DND-41 (cell line): ENCODE data around the gene ZNF691.

Experiments used
- ATAC-seq: fragments of 200-7000 bp; cut with Tn5 transposase; 3 replicates; pipeline ENCODE4 v1.9.1; 2021; ENCODE audit warnings: low read depth; ENCODE audit not compliant: insufficient read depth
- DNase-seq: peaks from one replicate; pipeline ENCODE4 v3.0.0-alpha.2; 2020
- H2AFZ ChIP-seq: 2 replicates; pipeline ENCODE4 v1.6.0; 2012; ENCODE audit warnings: low read depth, low read length
- H3K27ac ChIP-seq: 2 replicates; pipeline ENCODE4 v1.5.1; 2012; ENCODE audit warnings: low read length, inconsistent platforms
- H3K27me3 ChIP-seq: fragments of 200-600 bp; sonication (generic); 2 replicates; pipeline ENCODE4 v1.6.0; 2012; ENCODE audit warnings: low read length, mild to moderate bottlenecking, inconsistent platforms; ENCODE audit not compliant: insufficient read depth, poor library complexity
- H3K36me3 ChIP-seq: 2 replicates; pipeline ENCODE4 v1.5.1; 2012; ENCODE audit warnings: low read length, inconsistent platforms; ENCODE audit not compliant: insufficient read depth
- H3K4me1 ChIP-seq: 2 replicates; pipeline ENCODE4 v1.5.1; 2012; ENCODE audit warnings: mild to moderate bottlenecking, low read length; ENCODE audit not compliant: insufficient read depth
- H3K4me2 ChIP-seq: 2 replicates; pipeline ENCODE4 v1.6.0; 2012; ENCODE audit warnings: mild to moderate bottlenecking, moderate library complexity, low read length, inconsistent platforms; ENCODE audit not compliant: insufficient read depth
- H3K4me3 ChIP-seq, 2 experiments: fragments of 200-600 bp in 1 of 2; shearing (Covaris generic) in 1 of 2; 2 replicates each; pipeline ENCODE4 v1.5.1; 2012 to 2016; ENCODE audit warnings: inconsistent platforms in 2 of 2, low read length in 2 of 2, mild to moderate bottlenecking in 2 of 2, low read depth in 1 of 2, moderate library complexity in 1 of 2
- H3K79me2 ChIP-seq: 2 replicates; pipeline ENCODE4 v1.6.0; 2012; ENCODE audit warnings: low read length, inconsistent platforms; ENCODE audit not compliant: insufficient read depth
- H3K9ac ChIP-seq: 2 replicates; pipeline ENCODE4 v1.6.0; 2012; ENCODE audit warnings: low read depth, mild to moderate bottlenecking, inconsistent platforms, low read length, moderate library complexity
- H3K9me3 ChIP-seq: 2 replicates; pipeline ENCODE4 v1.5.1; 2012; ENCODE audit warnings: low read length, moderate library complexity, mild to moderate bottlenecking, inconsistent platforms; ENCODE audit not compliant: insufficient read depth, severe bottlenecking
- H4K20me1 ChIP-seq: 2 replicates; pipeline ENCODE4 v1.6.0; 2012; ENCODE audit warnings: low read length; ENCODE audit not compliant: insufficient read depth
- EZH2 ChIP-seq: IDR thresholded peaks from 3 replicates; pipeline ENCODE4 v1.6.1; 2012; ENCODE audit warnings: borderline replicate concordance, low read depth, mild to moderate bottlenecking, moderate library complexity, low read length, inconsistent platforms; ENCODE audit not compliant: severe bottlenecking
- TF ChIP-seq, protein P1 (sequence below): IDR thresholded peaks from 2 replicates; pipeline ENCODE4 v1.5.1; 2012; ENCODE audit warnings: borderline replicate concordance, low read length, moderate library complexity, mild to moderate bottlenecking; ENCODE audit not compliant: poor library complexity, severe bottlenecking; ENCODE audit errors: extremely low read depth

ZNF691 gene

DNA sequence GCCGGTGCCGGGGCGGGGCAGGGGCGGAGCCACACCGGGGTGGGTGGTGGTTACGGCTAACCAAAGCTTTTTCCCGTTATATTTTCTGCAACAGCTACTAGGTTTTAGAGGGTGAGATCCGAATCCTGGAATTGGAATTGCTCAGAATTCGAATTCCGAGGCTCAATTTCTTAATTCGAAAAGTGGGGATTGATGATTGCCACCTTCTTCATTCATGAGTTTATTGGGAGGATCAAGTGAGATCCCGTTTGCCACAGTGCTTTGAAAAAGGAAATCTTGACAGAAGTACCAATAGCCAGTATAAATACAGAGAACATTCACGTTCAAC, 29.0 kb upstream of the ZNF691 start:
- Histone ChIP-seq H3K4me1 (peaks cover 24% of the 10 kb centered on the region), H3K79me2 (0 out of 2 replicates have a peak, but pooled peaks cover 6% of the 10 kb centered on the region), H4K20me1 (no peaks in the 10 kb centered on the region), H3K9me3 (no peaks in the 10 kb centered on the region), H3K4me3 (peak overlapping the region; percentile 84 to 94; a peak in 3 of 4 replicates), H3K27me3 (no peaks in the 10 kb centered on the region), H3K27ac (peak overlapping the region; percentile 64), H3K9ac (peak overlapping the region; percentile 93), H3K4me2 (peak overlapping the region; percentile 94), H2AFZ (peak overlapping the region; percentile 86), H3K36me3 (no peaks in the 10 kb centered on the region; the same call in 1 of the 2 replicates)
- DNase-seq (no peak), ATAC-seq (0 out of 3 replicates have a peak, but pooled peaks have one; percentile 1)
- TF ChIP-seq EZH2: no peak
- TF ChIP-seq, protein P1, sequence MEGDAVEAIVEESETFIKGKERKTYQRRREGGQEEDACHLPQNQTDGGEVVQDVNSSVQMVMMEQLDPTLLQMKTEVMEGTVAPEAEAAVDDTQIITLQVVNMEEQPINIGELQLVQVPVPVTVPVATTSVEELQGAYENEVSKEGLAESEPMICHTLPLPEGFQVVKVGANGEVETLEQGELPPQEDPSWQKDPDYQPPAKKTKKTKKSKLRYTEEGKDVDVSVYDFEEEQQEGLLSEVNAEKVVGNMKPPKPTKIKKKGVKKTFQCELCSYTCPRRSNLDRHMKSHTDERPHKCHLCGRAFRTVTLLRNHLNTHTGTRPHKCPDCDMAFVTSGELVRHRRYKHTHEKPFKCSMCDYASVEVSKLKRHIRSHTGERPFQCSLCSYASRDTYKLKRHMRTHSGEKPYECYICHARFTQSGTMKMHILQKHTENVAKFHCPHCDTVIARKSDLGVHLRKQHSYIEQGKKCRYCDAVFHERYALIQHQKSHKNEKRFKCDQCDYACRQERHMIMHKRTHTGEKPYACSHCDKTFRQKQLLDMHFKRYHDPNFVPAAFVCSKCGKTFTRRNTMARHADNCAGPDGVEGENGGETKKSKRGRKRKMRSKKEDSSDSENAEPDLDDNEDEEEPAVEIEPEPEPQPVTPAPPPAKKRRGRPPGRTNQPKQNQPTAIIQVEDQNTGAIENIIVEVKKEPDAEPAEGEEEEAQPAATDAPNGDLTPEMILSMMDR: no peak

DNA sequence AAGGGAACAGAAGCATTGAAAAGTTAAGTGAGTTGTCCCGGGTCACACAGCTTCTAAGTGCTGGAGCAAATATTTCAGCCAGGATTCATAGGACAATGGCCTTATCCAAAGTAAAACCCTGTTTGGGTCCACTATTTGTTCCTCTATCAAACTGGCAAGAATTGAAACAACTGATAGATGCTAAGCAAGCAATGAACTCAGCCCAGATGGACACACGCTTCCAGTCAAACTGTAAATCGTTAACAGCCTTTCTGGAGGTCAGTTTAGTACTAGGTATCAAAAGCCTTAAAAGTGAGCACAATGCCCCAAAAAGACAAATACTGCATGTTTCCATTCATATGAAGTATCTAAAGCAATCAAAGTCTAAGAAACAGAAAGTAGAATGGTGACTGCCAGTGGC, 28.4 kb upstream of the ZNF691 start:
- Histone ChIP-seq H3K36me3 (no peaks in the 10 kb centered on the region; the same call in 1 of the 2 replicates), H3K4me2 (peak overlapping the region; percentile 94), H3K4me3 (no peak overlapping the region; a peak in 1 of 4 replicates), H4K20me1 (no peaks in the 10 kb centered on the region), H3K79me2 (0 out of 2 replicates have a peak, but pooled peaks cover 6% of the 10 kb centered on the region), H3K9me3 (no peaks in the 10 kb centered on the region), H2AFZ (peak overlapping the region; percentile 86; the same call in 1 of the 2 replicates), H3K27ac (no peak overlapping the region), H3K9ac (no peak overlapping the region; the same call in 1 of the 2 replicates), H3K27me3 (no peaks in the 10 kb centered on the region), H3K4me1 (peaks cover 24% of the 10 kb centered on the region)
- DNase-seq: no peak
- TF ChIP-seq, protein P1: no peak
- no peak for TF ChIP-seq EZH2
- ATAC-seq: no peak

DNA sequence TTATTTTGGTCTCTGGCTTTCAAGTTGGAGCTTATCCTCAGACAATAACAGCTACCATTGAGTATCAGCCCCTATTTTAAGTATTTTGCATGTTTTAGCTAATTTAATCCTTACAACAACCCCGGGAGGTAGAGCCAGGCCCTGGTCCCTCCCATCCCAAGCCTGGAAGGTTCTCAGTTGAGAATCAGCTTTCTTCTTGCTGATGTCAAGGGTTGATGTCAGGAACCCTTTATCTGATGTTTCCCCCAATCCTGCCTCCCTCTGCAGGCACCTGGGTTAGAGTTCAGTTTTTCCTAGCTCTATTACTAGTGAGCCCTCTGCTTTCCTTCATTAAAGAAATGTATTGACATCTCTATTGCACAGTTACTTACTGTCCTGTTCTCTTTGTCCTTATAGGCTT, 25.6 kb upstream of the ZNF691 start:
- Histone ChIP-seq H2AFZ (no peak overlapping the region), H4K20me1 (no peaks in the 10 kb centered on the region), H3K27me3 (no peaks in the 10 kb centered on the region), H3K4me3 (no peak overlapping the region), H3K79me2 (0 out of 2 replicates have a peak, but pooled peaks cover 6% of the 10 kb centered on the region), H3K36me3 (no peaks in the 10 kb centered on the region; the same call in 1 of the 2 replicates), H3K9me3 (no peaks in the 10 kb centered on the region), H3K27ac (no peak overlapping the region), H3K4me1 (peaks cover 18% of the 10 kb centered on the region), H3K4me2 (no peak overlapping the region), H3K9ac (no peak overlapping the region)
- ATAC-seq (no peak), DNase-seq (no peak)
- TF ChIP-seq EZH2: no peak
- TF ChIP-seq, protein P1: no peak

DNA sequence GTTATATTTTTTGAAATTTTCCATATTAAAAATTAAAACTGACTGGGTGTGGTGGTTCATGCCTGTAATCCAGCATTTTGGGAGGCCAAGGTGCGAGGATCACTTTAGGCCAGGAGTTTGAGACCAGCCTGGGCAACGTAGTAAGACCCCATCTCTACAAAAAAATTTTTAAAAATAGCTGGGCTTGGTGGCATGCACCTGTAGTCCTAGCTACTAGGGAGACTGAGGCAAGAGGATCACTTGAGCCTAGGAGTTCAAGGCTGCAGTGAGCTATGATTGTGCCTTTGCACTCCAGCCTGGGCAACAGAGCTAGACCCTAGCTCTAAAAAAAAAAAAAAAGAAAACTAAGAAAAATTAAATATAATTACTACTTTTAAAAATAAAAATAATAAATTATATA, 24.7 kb upstream of the ZNF691 start:
- TF ChIP-seq EZH2: no peak
- no peak overlapping the region for H3K4me2 ChIP-seq
- DNase-seq: no peak
- H3K79me2 ChIP-seq: 0 out of 2 replicates have a peak, but pooled peaks cover under 1% of the 10 kb centered on the region
- H3K36me3 ChIP-seq: no peaks in the 10 kb centered on the region; the same call in 1 of the 2 replicates
- no peak overlapping the region for H3K27ac ChIP-seq
- no peaks in the 10 kb centered on the region for H3K27me3 ChIP-seq
- no peak overlapping the region for H3K9ac ChIP-seq
- H2AFZ ChIP-seq: no peak overlapping the region
- no peaks in the 10 kb centered on the region for H4K20me1 ChIP-seq
- no peaks in the 10 kb centered on the region for H3K9me3 ChIP-seq
- no peak overlapping the region for H3K4me3 ChIP-seq
- H3K4me1 ChIP-seq: peaks cover 10% of the 10 kb centered on the region
- ATAC-seq: no peak
